Measurements from ENCODE around the gene WIF1. TPM values are rescaled to one million over a fixed set of nuclear protein-coding genes. Genes with fewer than 3 reads are reported as not detected.

Gene WIF1
- total RNA-seq, 4 donors from 2014 or later, result not detected

DNA sequence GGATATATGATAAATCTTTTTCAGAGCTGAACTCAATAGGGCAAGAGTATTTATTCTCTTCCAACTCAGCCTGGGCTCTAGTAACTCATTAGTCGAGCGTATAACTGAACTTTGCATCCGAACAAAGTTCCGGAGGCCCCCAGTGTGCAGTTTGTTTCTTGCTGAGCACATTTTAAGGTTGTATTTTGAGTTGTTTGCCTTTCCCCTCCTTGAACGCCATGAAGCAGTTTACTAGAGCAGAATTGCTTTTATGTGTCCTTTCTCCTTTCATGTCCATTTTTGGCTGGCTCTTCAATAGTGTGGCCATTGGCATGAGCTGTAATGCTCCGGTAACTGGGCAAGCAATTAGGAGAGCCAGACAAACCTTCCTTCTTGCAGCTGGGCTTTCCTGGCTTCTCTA, 105.3 kb downstream of the WIF1 start:
- Histone ChIP-seq H3K4me1 (no peaks in the 10 kb centered on the region), H3K36me3 (no peaks in the 10 kb centered on the region), H3K27me3 (no peaks in the 10 kb centered on the region), H3K4me3 (no peak overlapping the region), H3K9me3 (no peaks in the 10 kb centered on the region), H3K27ac (no peak overlapping the region)
- DNase-seq (ENCODE audit: low spot score in 2 of 2), result no peak
- TF ChIP-seq EP300 (IDR thresholded peaks at IDR 0.05) (no peak), POLR2A (IDR thresholded peaks at IDR 0.05) (no peak)
- TF ChIP-seq, protein P1, sequence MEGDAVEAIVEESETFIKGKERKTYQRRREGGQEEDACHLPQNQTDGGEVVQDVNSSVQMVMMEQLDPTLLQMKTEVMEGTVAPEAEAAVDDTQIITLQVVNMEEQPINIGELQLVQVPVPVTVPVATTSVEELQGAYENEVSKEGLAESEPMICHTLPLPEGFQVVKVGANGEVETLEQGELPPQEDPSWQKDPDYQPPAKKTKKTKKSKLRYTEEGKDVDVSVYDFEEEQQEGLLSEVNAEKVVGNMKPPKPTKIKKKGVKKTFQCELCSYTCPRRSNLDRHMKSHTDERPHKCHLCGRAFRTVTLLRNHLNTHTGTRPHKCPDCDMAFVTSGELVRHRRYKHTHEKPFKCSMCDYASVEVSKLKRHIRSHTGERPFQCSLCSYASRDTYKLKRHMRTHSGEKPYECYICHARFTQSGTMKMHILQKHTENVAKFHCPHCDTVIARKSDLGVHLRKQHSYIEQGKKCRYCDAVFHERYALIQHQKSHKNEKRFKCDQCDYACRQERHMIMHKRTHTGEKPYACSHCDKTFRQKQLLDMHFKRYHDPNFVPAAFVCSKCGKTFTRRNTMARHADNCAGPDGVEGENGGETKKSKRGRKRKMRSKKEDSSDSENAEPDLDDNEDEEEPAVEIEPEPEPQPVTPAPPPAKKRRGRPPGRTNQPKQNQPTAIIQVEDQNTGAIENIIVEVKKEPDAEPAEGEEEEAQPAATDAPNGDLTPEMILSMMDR (IDR thresholded peaks at IDR 0.05), result no peak
- WGBS, 2 donors, result 44 to 55% methylated on average over 6 of the region's 6 CpGs

GRCh38 chr12:65014504-65015271, 106.4 kb downstream of the WIF1 start:
- Histone ChIP-seq H3K27ac (no peak overlapping the region), H3K36me3 (no peaks in the 10 kb centered on the region), H3K4me3 (no peak overlapping the region), H3K27me3 (no peaks in the 10 kb centered on the region), H3K9me3 (no peaks in the 10 kb centered on the region), H3K4me1 (no peaks in the 10 kb centered on the region)
- TF ChIP-seq, protein P1 (IDR thresholded peaks at IDR 0.05), result no peak
- TF ChIP-seq POLR2A (IDR thresholded peaks at IDR 0.05) (no peak), EP300 (IDR thresholded peaks at IDR 0.05) (no peak)
- no peak for DNase-seq (ENCODE audit: low spot score in 2 of 2)
- 73 to 88% methylated on average over 9 of the region's 9 CpGs for WGBS, 2 donors

DNA sequence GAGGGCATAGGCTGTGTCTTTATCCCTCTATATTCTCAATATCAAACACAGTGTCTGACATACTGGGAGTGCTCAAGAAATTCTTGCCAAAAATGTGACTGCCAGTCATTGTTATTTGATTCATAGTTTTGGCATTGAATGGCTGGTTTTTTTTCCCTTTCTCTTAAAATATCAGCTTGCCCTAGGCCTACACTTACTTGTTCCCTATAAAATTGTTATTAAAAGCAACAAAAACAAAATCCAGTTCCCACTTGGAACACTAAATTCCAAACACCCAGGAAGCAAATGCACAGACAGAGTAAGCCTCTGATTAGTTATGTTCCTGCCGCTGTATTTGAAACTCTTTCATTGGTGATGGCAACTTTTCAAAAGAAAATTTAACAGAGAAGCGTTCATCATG, 110.7 kb downstream of the WIF1 start:
- 28 to 34% methylated on average over 2 of the region's 2 CpGs for WGBS, 2 donors
- H3K4me3 ChIP-seq, result no peak overlapping the region
- TF ChIP-seq, protein P1 (IDR thresholded peaks at IDR 0.05), result no peak
- no peak for TF ChIP-seq POLR2A (IDR thresholded peaks at IDR 0.05)
- TF ChIP-seq EP300 (IDR thresholded peaks at IDR 0.05), result no peak
- no peak for DNase-seq (ENCODE audit: low spot score in 2 of 2)
- no peaks in the 10 kb centered on the region for H3K4me1 ChIP-seq
- H3K27ac ChIP-seq, result no peak overlapping the region
- H3K36me3 ChIP-seq, result no peaks in the 10 kb centered on the region
- no peaks in the 10 kb centered on the region for H3K9me3 ChIP-seq
- H3K27me3 ChIP-seq, result no peaks in the 10 kb centered on the region

DNA sequence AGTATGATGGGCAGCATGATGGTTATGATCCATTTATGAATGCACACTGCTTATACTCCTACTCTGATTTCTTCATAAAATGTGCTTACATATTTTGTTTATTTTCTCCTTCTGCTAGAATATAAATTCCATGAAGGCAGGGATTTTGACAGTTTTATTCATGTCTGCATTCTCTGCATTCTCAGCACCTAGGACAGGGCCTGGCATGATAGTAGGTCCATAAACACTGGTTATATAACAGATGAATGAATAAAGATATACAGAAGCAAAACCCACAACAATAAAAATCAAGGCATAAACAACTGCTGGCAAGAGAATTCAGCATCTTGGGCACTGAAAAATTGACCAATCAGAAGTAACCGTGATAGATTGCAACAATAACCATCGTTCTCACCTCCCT, 115.4 kb downstream of the WIF1 start:
- H3K27ac ChIP-seq, result no peak overlapping the region
- H3K9me3 ChIP-seq, result no peaks in the 10 kb centered on the region
- no peak overlapping the region for H3K4me3 ChIP-seq
- H3K27me3 ChIP-seq, result no peaks in the 10 kb centered on the region
- WGBS, 2 donors, result 89 to 97% methylated on average over 2 of the region's 2 CpGs
- no peaks in the 10 kb centered on the region for H3K36me3 ChIP-seq
- TF ChIP-seq, protein P1 (IDR thresholded peaks at IDR 0.05), result no peak
- TF ChIP-seq EP300 (IDR thresholded peaks at IDR 0.05), result no peak
- no peak for TF ChIP-seq POLR2A (IDR thresholded peaks at IDR 0.05)
- no peak for DNase-seq (ENCODE audit: low spot score in 2 of 2)
- H3K4me1 ChIP-seq, result no peaks in the 10 kb centered on the region

GRCh38 chr12:65004270-65004669, 116.8 kb downstream of the WIF1 start:
- H3K4me1 ChIP-seq, result no peaks in the 10 kb centered on the region
- no peaks in the 10 kb centered on the region for H3K36me3 ChIP-seq
- H3K27ac ChIP-seq, result no peak overlapping the region
- TF ChIP-seq, protein P1 (IDR thresholded peaks at IDR 0.05), result no peak
- TF ChIP-seq POLR2A (IDR thresholded peaks at IDR 0.05) (no peak), EP300 (IDR thresholded peaks at IDR 0.05) (no peak)
- H3K4me3 ChIP-seq, result no peak overlapping the region
- H3K27me3 ChIP-seq, result no peaks in the 10 kb centered on the region
- DNase-seq (ENCODE audit: low spot score in 2 of 2), result no peak
- H3K9me3 ChIP-seq, result no peaks in the 10 kb centered on the region
- 82 to 85% methylated on average over 1 of the region's 1 CpG for WGBS, 2 donors

Small RNA genes lying within 50 kb of the gene (small RNA-seq; reads per million reads assigned to genes)
- gene RNU6-166P, result not detected

Other genes starting within 250 kb of the WIF1 start
- gene LEMD3, start 48.3 kb upstream of the WIF1 start, total RNA-seq, result 10 to 100 TPM; 38.3 to 57.3 (median 50.3) TPM
- 10 to 100 TPM; 42.0 to 64.0 (median 47.9) TPM for gene MSRB3, start 157.4 kb upstream of the WIF1 start, total RNA-seq